ENCODE measurements around the gene TMEM222.

TMEM222 gene, protein sequence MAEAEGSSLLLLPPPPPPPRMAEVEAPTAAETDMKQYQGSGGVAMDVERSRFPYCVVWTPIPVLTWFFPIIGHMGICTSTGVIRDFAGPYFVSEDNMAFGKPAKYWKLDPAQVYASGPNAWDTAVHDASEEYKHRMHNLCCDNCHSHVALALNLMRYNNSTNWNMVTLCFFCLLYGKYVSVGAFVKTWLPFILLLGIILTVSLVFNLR

DNA sequence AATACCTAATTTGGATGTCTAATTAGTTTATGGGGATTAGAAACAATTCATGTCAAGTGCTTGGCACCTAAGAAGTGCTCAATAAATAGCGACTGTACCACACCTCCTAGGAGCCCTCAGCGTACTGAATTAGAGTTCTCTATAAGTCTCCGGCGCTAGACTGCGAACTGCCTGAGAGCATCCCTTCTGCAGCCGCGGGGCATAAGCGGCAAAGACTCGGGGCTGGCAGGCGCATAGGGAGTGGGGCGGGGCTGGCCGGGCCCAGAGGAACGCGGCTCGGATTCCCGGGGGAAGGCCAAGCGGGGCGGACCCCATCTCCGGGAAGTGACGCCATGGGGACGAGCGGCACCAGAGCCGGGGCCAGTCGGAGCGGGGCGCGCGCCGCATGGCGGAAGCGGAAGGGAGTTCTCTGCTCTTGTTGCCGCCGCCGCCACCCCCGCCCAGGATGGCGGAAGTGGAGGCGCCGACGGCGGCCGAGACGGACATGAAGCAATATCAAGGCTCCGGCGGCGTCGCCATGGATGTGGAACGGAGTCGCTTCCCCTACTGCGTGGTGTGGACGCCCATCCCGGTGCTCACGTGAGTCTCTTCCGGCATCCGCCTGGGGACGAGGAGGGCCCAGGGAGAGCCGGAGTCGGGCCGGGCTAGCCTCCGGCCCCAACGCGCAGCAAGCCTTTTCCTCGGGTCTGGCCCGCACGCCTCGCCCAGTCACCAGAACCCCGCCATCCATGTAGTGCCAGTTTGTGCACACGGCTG lies at the start of gene TMEM222:
Gene TMEM222, plus strand, starts transcription at position 351 of the 756 bp plus-strand sequence. Its CDS starts 35 bp downstream, at position 386.
- ATAC-seq (ENCODE audit: insufficient read depth, low read depth) (peak; percentile 94), DNase-seq (peak; percentile 98)
- peaks cover 51% of the 10 kb centered on the region for H3K79me2 ChIP-seq (ENCODE audit: insufficient read depth, low read length)
- peak within 1 kb of the TSS; percentile 93 for H3K27ac ChIP-seq (ENCODE audit: low read length)
- peak within 1 kb of the TSS; percentile 87 to 94 for H3K4me3 ChIP-seq (ENCODE audit: low read depth in 1 of 2, low read length in 2 of 2)
- peak within 1 kb of the TSS; percentile 95 for H3K9ac ChIP-seq (ENCODE audit: low read depth, low read length)
- peaks cover 34% of the 10 kb centered on the region for H3K36me3 ChIP-seq (ENCODE audit: insufficient read depth, low read length)
- no peak for TF ChIP-seq EZH2 (IDR thresholded peaks at IDR 0.05; ENCODE audit: borderline replicate concordance, low read depth, low read length, severe bottlenecking)
- no peak for TF ChIP-seq CTCF (IDR thresholded peaks at IDR 0.05; ENCODE audit: borderline replicate concordance, extremely low read depth, low read length, poor library complexity, severe bottlenecking)
- H3K9me3 ChIP-seq (ENCODE audit: insufficient read depth, low read length, severe bottlenecking) = no peaks in the 10 kb centered on the region
- H2AFZ ChIP-seq (ENCODE audit: low read depth, low read length) = peak within 1 kb of the TSS; percentile 100
- H3K4me1 ChIP-seq (ENCODE audit: insufficient read depth, low read length) = peaks cover 44% of the 10 kb centered on the region
- peak within 1 kb of the TSS; percentile 83 for H3K4me2 ChIP-seq (ENCODE audit: insufficient read depth, low read length)
- H3K27me3 ChIP-seq (ENCODE audit: insufficient read depth, low read length, poor library complexity) = no peaks in the 10 kb centered on the region
- H4K20me1 ChIP-seq (ENCODE audit: insufficient read depth, low read length) = peaks cover 20% of the 10 kb centered on the region

GRCh38 chr1:27274204-27274603 lies 47.8 kb upstream of the TMEM222 start:
- no peaks in the 10 kb centered on the region for H3K27me3 ChIP-seq (ENCODE audit: insufficient read depth, low read length, poor library complexity)
- peaks cover 7% of the 10 kb centered on the region for H3K36me3 ChIP-seq (ENCODE audit: insufficient read depth, low read length)
- no peaks in the 10 kb centered on the region for H3K4me1 ChIP-seq (ENCODE audit: insufficient read depth, low read length)
- no peak overlapping the region for H3K9ac ChIP-seq (ENCODE audit: low read depth, low read length)
- no peaks in the 10 kb centered on the region for H4K20me1 ChIP-seq (ENCODE audit: insufficient read depth, low read length)
- DNase-seq (no peak), ATAC-seq (ENCODE audit: insufficient read depth, low read depth) (no peak)
- no peak overlapping the region for H3K27ac ChIP-seq (ENCODE audit: low read length)
- H2AFZ ChIP-seq (ENCODE audit: low read depth, low read length) = no peak overlapping the region
- TF ChIP-seq CTCF (IDR thresholded peaks at IDR 0.05; ENCODE audit: borderline replicate concordance, extremely low read depth, low read length, poor library complexity, severe bottlenecking) (no peak), EZH2 (IDR thresholded peaks at IDR 0.05; ENCODE audit: borderline replicate concordance, low read depth, low read length, severe bottlenecking) (no peak)
- peaks cover 3% of the 10 kb centered on the region for H3K9me3 ChIP-seq (ENCODE audit: insufficient read depth, low read length, severe bottlenecking)
- no peak overlapping the region for H3K4me2 ChIP-seq (ENCODE audit: insufficient read depth, low read length)
- no peak overlapping the region for H3K4me3 ChIP-seq (ENCODE audit: low read depth in 1 of 2, low read length in 2 of 2)
- H3K79me2 ChIP-seq (ENCODE audit: insufficient read depth, low read length) = no peaks in the 10 kb centered on the region

DNA sequence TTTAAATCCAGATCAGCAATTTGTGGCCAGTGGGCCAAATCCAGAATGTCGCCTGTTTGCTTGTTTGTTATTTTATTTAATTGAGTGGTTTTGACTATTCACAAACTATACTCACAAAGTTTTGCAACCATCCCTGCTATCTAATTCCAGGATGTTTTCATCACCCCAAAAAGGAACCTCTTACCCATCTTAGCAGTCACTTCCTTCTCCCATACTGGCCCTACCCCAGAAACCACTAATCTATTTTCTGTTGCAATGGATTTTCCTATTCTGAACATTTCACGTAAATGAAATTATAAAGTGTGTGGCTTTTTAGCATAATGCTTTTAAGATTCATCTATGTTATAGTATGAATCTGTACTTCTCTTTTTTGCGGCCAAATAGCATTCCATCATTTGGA lies 46.3 kb upstream of the TMEM222 start:
- peaks cover 7% of the 10 kb centered on the region; the same call in 1 of the 2 replicates for H3K36me3 ChIP-seq (ENCODE audit: insufficient read depth, low read length)
- no peak overlapping the region for H3K4me3 ChIP-seq (ENCODE audit: low read depth in 1 of 2, low read length in 2 of 2)
- no peak overlapping the region for H3K4me2 ChIP-seq (ENCODE audit: insufficient read depth, low read length)
- no peak overlapping the region for H2AFZ ChIP-seq (ENCODE audit: low read depth, low read length)
- no peak overlapping the region for H3K9ac ChIP-seq (ENCODE audit: low read depth, low read length)
- TF ChIP-seq EZH2 (IDR thresholded peaks at IDR 0.05; ENCODE audit: borderline replicate concordance, low read depth, low read length, severe bottlenecking) (no peak), CTCF (IDR thresholded peaks at IDR 0.05; ENCODE audit: borderline replicate concordance, extremely low read depth, low read length, poor library complexity, severe bottlenecking) (no peak)
- H3K27ac ChIP-seq (ENCODE audit: low read length) = no peak overlapping the region
- H4K20me1 ChIP-seq (ENCODE audit: insufficient read depth, low read length) = no peaks in the 10 kb centered on the region; the same call in 1 of the 2 replicates
- no peak for ATAC-seq (ENCODE audit: insufficient read depth, low read depth)
- no peaks in the 10 kb centered on the region for H3K27me3 ChIP-seq (ENCODE audit: insufficient read depth, low read length, poor library complexity)
- peaks cover 3% of the 10 kb centered on the region for H3K9me3 ChIP-seq (ENCODE audit: insufficient read depth, low read length, severe bottlenecking)
- H3K4me1 ChIP-seq (ENCODE audit: insufficient read depth, low read length) = no peaks in the 10 kb centered on the region
- DNase-seq = no peak
- H3K79me2 ChIP-seq (ENCODE audit: insufficient read depth, low read length) = no peaks in the 10 kb centered on the region
